ENCODE results near the gene UBE2L3. TPM values are rescaled to one million over a fixed set of nuclear protein-coding genes. Genes with fewer than 3 reads are reported as not detected.
"Not testable (repeated sequence)": the region's sequence is repeated elsewhere in the genome, so short reads cannot be mapped to it uniquely, and the experiment has no call there.

Gene UBE2L3
- total RNA-seq, 1 donor from 2014 or later, result 25.3 TPM

GRCh38 chr22:21573293-21573734 is 5.8 kb downstream of the UBE2L3 start:
- DNase-seq, result no peak

GRCh38 chr22:21573750-21574494 is 6.4 kb downstream of the UBE2L3 start:
- no peak for DNase-seq

GRCh38 chr22:21579474-21579851 is 11.9 kb downstream of the UBE2L3 start:
- no peak for DNase-seq

GRCh38 chr22:21580623-21581007 is 13.1 kb downstream of the UBE2L3 start:
- not testable (repeated sequence) for DNase-seq

GRCh38 chr22:21581009-21581713 is 13.6 kb downstream of the UBE2L3 start:
- not testable (repeated sequence) for DNase-seq

- no peak for DNase-seq
Measured at GRCh38 chr22:21582801-21583740, 15.6 kb downstream of the UBE2L3 start.

GRCh38 chr22:21585389-21585788 is 17.9 kb downstream of the UBE2L3 start:
- DNase-seq, result no peak

GRCh38 chr22:21587803-21588611 is 20.5 kb downstream of the UBE2L3 start:
- DNase-seq, result no peak

- DNase-seq, result no peak
Measured at GRCh38 chr22:21589396-21589795, 21.9 kb downstream of the UBE2L3 start.

GRCh38 chr22:21590809-21591641 is 23.5 kb downstream of the UBE2L3 start:
- DNase-seq, result no peak

GRCh38 chr22:21591695-21592094 is 24.2 kb downstream of the UBE2L3 start:
- no peak for DNase-seq

- no peak for DNase-seq
Measured at GRCh38 chr22:21592422-21592821, 24.9 kb downstream of the UBE2L3 start.

- no peak for DNase-seq
Measured at GRCh38 chr22:21593406-21594232, 26.1 kb downstream of the UBE2L3 start.

- DNase-seq, result no peak
Measured at GRCh38 chr22:21594865-21595452, 27.4 kb downstream of the UBE2L3 start.

- DNase-seq, result not testable (repeated sequence)
Measured at GRCh38 chr22:21596356-21597135, 29.0 kb downstream of the UBE2L3 start.

GRCh38 chr22:21598302-21598701 is 30.8 kb downstream of the UBE2L3 start:
- no peak for DNase-seq

- no peak for DNase-seq
Measured at GRCh38 chr22:21599053-21599893, 31.8 kb downstream of the UBE2L3 start.

- no peak for DNase-seq
Measured at GRCh38 chr22:21602579-21602978, 35.1 kb downstream of the UBE2L3 start.

Measured in skin of body (tissue), 2 donors.